Esophagus muscularis mucosa (tissue), 4 donors: Measurements from ENCODE around the gene RTRAF. TPM values are rescaled to one million over a fixed set of nuclear protein-coding genes. Genes with fewer than 3 reads are reported as not detected.
A peak's percentile ranks its signal among the peaks of the same experiment; 100 is the strongest.

ENCODE experiments used
- DNase-seq: peaks from one replicate; pipeline ENCODE4 v3.0.0-alpha.2; 2017; ENCODE audit errors: extremely low spot score
- H3K27ac ChIP-seq, 4 donors: fragments of 200-600 bp; sonication (generic); replicated peaks in 1 of 4; 1 replicate in 3 of 4; 2 replicates in 1 of 4; pipeline ENCODE4 v1.5.1; 2016 to 2019; ENCODE audit warnings: mild to moderate bottlenecking in 1 of 4
- H3K27me3 ChIP-seq, 4 donors: fragments of 200-600 bp; sonication (generic); one replicate each; pipeline versions ENCODE4 v1.5.1 to v1.6.0; 2016 to 2019
- H3K36me3 ChIP-seq, 4 donors: fragments of 200-600 bp; sonication (generic); one replicate each; pipeline ENCODE4 v1.5.1; 2016 to 2019
- H3K4me1 ChIP-seq, 4 donors: fragments of 200-600 bp; sonication (generic); one replicate each; pipeline ENCODE4 v1.5.1; 2016 to 2019
- H3K4me3 ChIP-seq, 4 donors: fragments of 200-600 bp; sonication (generic); 1 replicate in 2 of 4; 2 replicates in 2 of 4; pipeline ENCODE4 v1.5.1; 2016 to 2019; ENCODE audit warnings: mild to moderate bottlenecking in 4 of 4, moderate library complexity in 1 of 4
- H3K9me3 ChIP-seq, 4 donors: fragments of 200-600 bp; sonication (generic); 1 replicate in 3 of 4; 2 replicates in 1 of 4; pipeline ENCODE4 v1.5.1; 2016 to 2019
- EP300 ChIP-seq: sonication (generic); formaldehyde crosslinking; IDR thresholded peaks from one replicate; pipeline ENCODE4 v1.6.1; 2017; ENCODE audit warnings: antibody characterized with exemption
- POLR2A ChIP-seq: fragments of 450-650 bp; IDR thresholded peaks from one replicate; pipeline ENCODE4 v1.6.1; 2017; ENCODE audit warnings: antibody characterized with exemption, moderate library complexity, mild to moderate bottlenecking, low read depth
- POLR2AphosphoS5 ChIP-seq, 2 donors: sonication (generic); formaldehyde crosslinking; IDR thresholded peaks; one replicate each; pipeline ENCODE4 v1.6.1; 2017; ENCODE audit warnings: antibody characterized with exemption in 2 of 2
- WGBS: methylation state at CpG from one replicate; pipeline ENCODE4 v1.1.5; 2018; 5-methylcytosine and 5-hydroxymethylcytosine counted together
- intact Hi-C: fragments of 100-400 bp; cut with DNase I; formaldehyde crosslinking; loops from one replicate; pipeline ENCODE4 v1.15.1; 2023
- total RNA-seq, 4 donors: library from RNA; depleted of rRNA; stranded (reverse); fragments of >200 nt; gene quantifications; one replicate each; pipeline versions ENCODE4 v1.1.0 to v1.2.1, GENCODE V29; 2016
- TF ChIP-seq, protein P1 (sequence below), 3 experiments: fragments of 200-600 bp in 2 of 3; fragments of 450-650 bp in 1 of 3; sonication (generic) in 2 of 3; IDR thresholded peaks; one replicate each; pipeline ENCODE4 v1.5.1; 2017 to 2019; ENCODE audit warnings: antibody characterized with exemption in 3 of 3, mild to moderate bottlenecking in 2 of 3, moderate library complexity in 1 of 3

Gene RTRAF
- total RNA-seq, 4 donors from 2014 or later: 66.4 to 122 (median 70.1) TPM

GRCh38 chr14:51981218-51981854, 8.0 kb upstream of the RTRAF start:
- Histone ChIP-seq H3K4me3 (no peak overlapping the region), H3K27ac (no peak overlapping the region), H3K9me3 (no peaks in the 10 kb centered on the region), H3K4me1 (peaks cover 0 to 13% (median 7%) of the 10 kb centered on the region in 4 donors), H3K36me3 (no peaks in the 10 kb centered on the region), H3K27me3 (no peaks in the 10 kb centered on the region)
- TF ChIP-seq, protein P1, sequence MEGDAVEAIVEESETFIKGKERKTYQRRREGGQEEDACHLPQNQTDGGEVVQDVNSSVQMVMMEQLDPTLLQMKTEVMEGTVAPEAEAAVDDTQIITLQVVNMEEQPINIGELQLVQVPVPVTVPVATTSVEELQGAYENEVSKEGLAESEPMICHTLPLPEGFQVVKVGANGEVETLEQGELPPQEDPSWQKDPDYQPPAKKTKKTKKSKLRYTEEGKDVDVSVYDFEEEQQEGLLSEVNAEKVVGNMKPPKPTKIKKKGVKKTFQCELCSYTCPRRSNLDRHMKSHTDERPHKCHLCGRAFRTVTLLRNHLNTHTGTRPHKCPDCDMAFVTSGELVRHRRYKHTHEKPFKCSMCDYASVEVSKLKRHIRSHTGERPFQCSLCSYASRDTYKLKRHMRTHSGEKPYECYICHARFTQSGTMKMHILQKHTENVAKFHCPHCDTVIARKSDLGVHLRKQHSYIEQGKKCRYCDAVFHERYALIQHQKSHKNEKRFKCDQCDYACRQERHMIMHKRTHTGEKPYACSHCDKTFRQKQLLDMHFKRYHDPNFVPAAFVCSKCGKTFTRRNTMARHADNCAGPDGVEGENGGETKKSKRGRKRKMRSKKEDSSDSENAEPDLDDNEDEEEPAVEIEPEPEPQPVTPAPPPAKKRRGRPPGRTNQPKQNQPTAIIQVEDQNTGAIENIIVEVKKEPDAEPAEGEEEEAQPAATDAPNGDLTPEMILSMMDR (IDR thresholded peaks at IDR 0.05): no peak
- TF ChIP-seq POLR2A: no peak
- no peak for TF ChIP-seq EP300
- no peak for TF ChIP-seq POLR2AphosphoS5 (IDR thresholded peaks at IDR 0.05)
- no peak for DNase-seq
- 96% methylated on average over 2 of the region's 4 CpGs for WGBS
- intact Hi-C loops: loop anchor here (10.0 kb wide), 1 partner anchor 697 kb away; no protein-coding TSS in a partner anchor

GRCh38 chr14:51988221-51988620, 1.1 kb upstream of the RTRAF start:
- intact Hi-C loops: loop anchor here (10.0 kb wide), 1 partner anchor 703 kb away; no protein-coding TSS in a partner anchor
- H3K27ac ChIP-seq: peak overlapping the region in 2 of 4 donors; percentile 95 to 96
- 76% methylated on average over 1 of the region's 1 CpG for WGBS

GRCh38 chr14:51990488-51990887, 1.1 kb downstream of the RTRAF start:
- no peak for TF ChIP-seq POLR2A
- no peak for TF ChIP-seq POLR2AphosphoS5 (IDR thresholded peaks at IDR 0.05)
- TF ChIP-seq, protein P1 (IDR thresholded peaks at IDR 0.05): no peak
- no peak for TF ChIP-seq EP300
- Histone ChIP-seq H3K4me1 (peaks cover 17 to 42% (median 39%) of the 10 kb centered on the region in 4 donors), H3K9me3 (no peaks in the 10 kb centered on the region), H3K36me3 (peaks cover 5 to 46% (median 26%) of the 10 kb centered on the region in 4 donors), H3K4me3 (peak overlapping the region; percentile 92 to 100 (median 94)), H3K27ac (peak overlapping the region in 3 of 4 donors; percentile 93 to 96 (median 95)), H3K27me3 (no peaks in the 10 kb centered on the region)
- WGBS: 75% methylated on average over 3 of the region's 3 CpGs
- intact Hi-C loops: no loop called here
- no peak for DNase-seq

More at GRCh38 chr14:51988221-51988620, 1.1 kb upstream of the RTRAF start:
- DNase-seq: no peak
- Histone ChIP-seq H3K4me1 (peaks cover 17 to 40% (median 36%) of the 10 kb centered on the region in 4 donors), H3K27me3 (no peaks in the 10 kb centered on the region), H3K36me3 (peaks cover 0 to 24% (median 9%) of the 10 kb centered on the region in 4 donors), H3K4me3 (peak overlapping the region in 1 of 4 donors; percentile 100), H3K9me3 (no peaks in the 10 kb centered on the region)
- no peak for TF ChIP-seq POLR2AphosphoS5 (IDR thresholded peaks at IDR 0.05)
- TF ChIP-seq EP300: no peak
- TF ChIP-seq, protein P1 (IDR thresholded peaks at IDR 0.05): no peak
- no peak for TF ChIP-seq POLR2A

- Histone ChIP-seq H3K4me1 (peaks cover 17 to 51% (median 48%) of the 10 kb centered on the region in 4 donors), H3K27me3 (no peaks in the 10 kb centered on the region), H3K4me3 (no peak overlapping the region), H3K9me3 (no peaks in the 10 kb centered on the region), H3K36me3 (peaks cover 5 to 46% (median 28%) of the 10 kb centered on the region in 4 donors), H3K27ac (no peak overlapping the region)
- DNase-seq: no peak
- TF ChIP-seq EP300 (no peak), POLR2A (no peak), POLR2AphosphoS5 (IDR thresholded peaks at IDR 0.05) (no peak)
- TF ChIP-seq, protein P1 (IDR thresholded peaks at IDR 0.05): no peak
- intact Hi-C loops: no loop called here
- WGBS: 69% methylated on average over 3 of the region's 3 CpGs
Measured at GRCh38 chr14:51993285-51993920, 4.1 kb downstream of the RTRAF start.
